HG03108 (cell line): ENCODE measurements around the gene ANKRD63.
A peak's percentile ranks its signal among the peaks of the same experiment; 100 is the strongest.

Source experiments
- ATAC-seq: cut with Tn5 transposase; IDR thresholded peaks from one replicate; pipeline ENCODE4 v1.9.1; 2021; ENCODE audit warnings: moderate library complexity; ENCODE audit not compliant: unreplicated experiment

Gene ANKRD63, protein sequence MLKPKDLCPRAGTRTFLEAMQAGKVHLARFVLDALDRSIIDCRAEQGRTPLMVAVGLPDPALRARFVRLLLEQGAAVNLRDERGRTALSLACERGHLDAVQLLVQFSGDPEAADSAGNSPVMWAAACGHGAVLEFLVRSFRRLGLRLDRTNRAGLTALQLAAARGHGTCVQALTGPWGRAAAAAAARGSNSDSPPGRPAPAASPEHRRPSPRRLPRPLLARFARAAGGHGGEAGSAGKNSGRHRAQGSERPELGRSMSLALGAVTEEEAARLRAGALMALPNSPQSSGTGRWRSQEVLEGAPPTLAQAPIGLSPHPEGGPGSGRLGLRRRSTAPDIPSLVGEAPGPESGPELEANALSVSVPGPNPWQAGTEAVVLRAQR

DNA sequence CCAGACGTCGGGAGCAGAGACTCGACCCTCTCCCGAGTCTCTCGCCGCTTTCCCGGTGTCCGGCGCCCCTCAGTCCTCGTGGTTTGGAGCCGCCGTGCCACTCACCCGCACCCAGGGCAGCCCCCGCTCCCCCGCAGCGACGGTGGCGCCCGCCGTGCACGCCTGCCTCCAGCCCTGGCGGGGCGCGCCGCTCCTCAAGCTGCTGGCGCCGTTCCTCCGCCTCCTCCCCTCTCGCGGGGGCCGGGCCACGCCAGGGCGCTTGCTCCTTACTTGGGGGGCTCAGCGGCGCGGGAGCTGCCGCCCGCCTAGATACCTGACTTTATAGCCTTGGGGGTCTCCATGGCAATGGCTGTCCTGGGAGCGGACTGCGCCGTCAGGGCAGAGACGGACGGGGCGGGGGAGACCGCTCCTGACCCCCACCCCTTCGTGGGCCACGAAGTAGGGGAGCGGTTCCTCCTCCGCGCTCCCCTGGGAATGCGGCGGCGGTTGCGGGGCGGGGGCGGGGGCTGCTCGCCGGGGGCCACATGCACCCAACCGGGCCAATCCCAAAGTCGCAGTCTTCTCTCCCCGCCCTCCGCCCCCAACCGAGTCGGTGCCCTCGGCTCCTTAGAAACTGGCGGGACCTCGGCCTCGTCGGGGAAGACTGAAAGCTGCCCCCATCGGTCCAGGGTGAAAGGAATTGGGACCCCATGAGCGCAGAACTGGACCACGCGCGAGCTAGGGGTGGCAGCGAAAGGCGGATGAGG is at the start of gene ANKRD63:
Gene ANKRD63 (minus strand): TSS at position 196 of the 746 bp plus-strand sequence. CDS start 478 bp downstream, outside the sequence.
- no peak for ATAC-seq

DNA sequence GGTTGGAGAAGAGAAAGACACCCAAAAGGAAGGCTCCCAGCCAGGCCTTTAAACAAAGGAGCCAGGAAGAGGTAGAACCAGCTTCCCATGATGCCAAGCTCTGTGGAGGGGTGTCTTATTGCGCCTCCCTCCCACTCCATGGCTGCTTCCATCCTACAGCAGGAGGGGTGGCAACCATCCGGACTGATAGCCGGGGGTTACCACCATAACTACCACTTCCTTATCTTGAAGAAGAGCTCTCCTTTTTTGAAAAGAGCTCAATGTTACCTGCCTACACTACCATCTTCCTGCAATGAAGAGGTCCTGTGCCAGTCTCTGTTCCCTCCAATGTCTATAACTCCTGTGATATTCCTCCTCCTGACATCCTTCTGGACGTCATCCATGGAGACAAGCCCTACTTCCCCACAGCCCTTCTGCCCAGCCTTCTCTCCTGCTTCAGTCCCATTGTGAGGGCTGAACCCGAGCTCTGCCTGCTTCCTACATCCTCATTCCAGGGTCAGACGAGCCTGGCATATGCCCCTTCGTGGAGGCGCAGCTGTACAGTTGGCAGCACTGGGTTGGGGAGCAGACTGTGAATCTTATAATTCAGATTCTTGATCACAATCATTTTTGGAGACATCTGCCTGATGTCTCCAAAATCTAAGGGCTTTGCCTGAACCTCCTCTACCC is 49.4 kb upstream of the ANKRD63 start:
- no peak for ATAC-seq

DNA sequence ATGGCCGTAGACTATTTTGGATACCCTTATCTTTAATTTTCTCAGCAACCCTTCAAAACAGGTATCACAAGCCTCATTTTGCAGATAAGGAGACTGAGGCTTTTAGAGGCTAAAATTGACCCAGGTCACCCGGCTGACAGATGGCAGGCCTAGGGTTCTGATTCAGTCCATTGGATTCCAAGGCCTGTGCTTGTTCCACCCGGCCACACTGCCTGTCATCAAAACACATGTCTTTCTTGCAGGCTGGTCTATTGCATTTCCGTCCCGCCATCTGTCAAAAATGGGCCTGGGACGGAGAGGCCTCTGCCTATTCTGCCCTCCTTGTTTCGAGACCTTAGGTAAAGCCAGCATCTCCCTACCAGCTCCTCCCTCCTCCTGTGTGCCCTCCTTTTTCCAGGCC is 48.8 kb upstream of the ANKRD63 start:
- no peak for ATAC-seq

DNA sequence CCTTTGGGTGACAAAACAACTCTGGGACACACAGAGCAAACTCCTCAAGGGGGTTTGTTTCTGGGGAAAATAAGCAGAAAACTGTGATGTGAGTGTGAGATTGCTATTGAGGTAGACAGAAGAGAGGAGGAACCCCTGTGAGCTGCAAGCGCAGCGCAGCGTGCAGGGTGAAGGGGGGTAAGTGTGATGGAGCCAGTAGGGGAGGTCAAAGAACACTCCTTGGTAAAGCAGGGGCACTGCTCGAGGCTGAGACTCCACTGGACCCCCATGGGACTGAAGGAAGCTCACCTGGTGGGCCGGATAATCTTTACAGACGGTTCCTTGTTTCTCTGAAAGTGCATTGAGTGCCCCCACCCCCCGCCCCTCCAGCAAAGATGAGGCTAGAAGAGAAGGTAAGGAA is 48.2 kb upstream of the ANKRD63 start:
- ATAC-seq: no peak

DNA sequence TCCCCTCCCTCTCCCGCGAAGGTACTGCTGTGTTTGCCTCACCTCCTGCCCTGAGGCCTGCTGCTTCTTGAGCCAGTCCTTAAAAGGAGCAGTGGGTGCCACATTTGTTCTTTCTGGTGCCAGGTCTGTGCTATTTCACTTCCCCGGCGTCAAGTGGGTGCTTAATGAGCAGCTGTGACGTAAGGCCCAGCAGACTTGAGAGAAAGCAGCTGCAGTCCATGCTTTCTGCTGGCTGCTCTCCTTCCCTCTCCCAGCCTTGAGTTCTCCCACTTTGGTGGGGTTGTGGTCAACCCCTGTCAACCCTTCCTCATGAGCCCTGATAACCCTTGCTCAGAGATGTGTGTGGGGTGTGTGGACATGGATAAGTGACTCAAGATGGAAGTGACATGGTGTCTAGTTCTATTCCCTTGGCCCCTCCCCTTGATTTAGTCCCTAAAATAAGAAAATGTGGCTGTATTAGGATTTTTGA is 47.5 kb upstream of the ANKRD63 start:
- no peak for ATAC-seq

DNA sequence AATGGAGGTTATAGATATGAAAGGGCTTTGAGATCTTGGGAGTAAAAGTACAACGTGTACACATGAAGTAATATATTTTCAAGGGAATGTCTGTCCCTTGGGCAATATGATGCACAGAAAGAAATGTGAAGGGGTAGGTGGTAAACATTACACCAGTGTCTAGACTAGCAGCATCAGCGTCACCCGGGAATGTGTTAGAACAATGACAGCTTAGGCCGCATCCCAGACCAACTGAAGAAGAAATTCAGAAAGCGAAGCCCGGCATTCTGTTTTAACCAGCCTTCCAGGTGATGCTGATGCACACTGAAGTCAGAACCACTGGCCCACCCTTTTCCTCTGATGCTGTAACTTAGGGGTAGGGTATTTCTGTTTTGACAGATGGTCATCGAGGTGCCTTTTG is 46.9 kb upstream of the ANKRD63 start:
- no peak for ATAC-seq

DNA sequence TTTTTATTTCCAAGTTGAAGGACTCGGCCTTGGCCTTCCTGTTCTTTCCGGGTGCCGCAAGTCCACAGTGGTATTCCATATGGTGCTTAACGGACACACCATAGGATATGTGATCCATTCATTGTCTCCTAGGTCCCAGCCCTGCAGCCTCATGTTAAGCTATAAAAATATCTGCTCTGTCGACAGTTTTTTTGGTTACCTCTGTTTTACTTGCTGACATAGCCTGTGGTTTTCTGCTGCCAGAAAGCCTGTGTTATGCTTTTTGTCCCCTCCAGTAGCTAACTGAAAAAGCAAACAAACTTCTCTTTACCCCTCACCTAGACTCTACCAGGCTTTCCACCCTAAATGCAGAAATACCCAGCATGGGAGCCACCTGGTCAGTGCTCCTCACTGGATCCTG is 45.9 kb upstream of the ANKRD63 start:
- ATAC-seq: no peak

DNA sequence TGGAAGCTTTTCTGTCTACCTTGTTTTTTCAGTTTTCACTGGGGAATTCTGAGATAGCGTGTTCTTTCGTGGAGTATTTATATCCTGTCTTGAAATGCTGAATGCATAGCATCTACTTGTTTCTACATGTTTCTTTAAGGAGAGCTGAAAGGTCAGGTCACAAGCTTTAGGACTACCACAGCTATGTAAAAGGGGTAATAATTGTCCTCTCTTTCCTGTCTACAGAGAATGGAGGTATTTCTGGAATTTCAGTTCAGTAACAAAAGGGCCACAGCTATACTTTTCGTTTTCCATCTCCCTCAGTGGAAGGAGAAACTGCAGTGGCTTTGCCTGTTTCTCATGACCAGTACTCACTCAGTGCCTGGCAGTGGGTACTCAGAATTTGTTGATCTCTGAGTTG is 45.3 kb upstream of the ANKRD63 start:
- no peak for ATAC-seq

DNA sequence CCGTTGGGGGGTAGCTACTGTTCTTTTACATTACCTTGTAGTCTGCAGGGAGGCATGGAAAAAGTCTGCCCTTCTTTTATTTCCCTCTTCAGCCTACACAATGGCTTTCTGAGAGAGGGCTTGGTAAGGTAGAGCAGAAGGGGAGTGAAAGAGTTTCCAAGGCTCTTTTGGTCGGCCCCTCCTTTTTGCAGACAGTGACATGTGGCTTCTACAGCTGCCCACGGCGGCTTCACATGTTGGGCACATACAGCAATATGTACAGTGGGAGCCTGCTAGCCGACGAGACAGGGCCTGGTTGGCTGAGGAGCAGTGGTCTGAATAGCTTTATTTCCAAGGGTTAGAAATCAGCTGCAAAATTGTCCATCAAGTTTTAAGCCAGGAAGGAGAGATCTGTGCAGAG is 44.6 kb upstream of the ANKRD63 start:
- ATAC-seq: no peak

DNA sequence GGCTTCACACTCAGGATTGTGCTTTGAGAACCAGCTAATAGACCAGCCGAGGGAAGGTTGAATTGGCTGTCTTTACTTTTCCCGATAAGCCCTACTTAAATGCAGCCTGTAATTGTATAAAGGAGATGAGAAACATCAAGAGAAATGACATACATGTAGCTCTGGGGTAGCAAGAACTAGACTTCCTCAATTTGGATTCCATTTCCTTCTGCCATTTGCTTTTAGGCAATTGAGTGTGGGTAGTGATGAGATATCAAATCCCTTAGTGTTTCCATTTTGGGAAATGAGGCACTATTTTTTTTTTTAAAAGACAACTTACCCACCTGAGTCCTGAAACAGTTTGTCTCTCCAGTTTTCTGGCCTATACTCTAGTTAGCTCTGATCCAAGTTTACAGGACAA is 42.8 kb upstream of the ANKRD63 start:
- ATAC-seq: no peak

DNA sequence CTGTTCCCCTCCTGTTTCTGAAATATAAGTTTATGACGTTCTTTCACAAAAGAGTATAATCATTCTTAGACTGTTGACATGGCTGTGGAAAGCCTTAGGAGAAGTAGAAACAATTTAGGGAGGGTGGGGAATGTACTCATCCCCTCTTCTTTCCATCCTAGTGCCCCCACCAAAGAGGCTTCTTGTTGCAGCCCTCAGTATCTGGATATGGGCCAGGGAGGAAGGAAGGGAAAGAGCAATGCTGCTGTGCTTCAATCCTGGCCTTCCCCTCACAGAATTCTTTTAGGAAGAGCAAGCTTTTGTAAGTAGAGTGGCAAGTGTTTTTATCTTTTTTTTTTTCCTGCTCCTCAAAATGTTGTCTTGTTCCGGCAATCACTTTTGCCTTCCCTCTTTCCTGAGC is 42.3 kb upstream of the ANKRD63 start:
- ATAC-seq: no peak

DNA sequence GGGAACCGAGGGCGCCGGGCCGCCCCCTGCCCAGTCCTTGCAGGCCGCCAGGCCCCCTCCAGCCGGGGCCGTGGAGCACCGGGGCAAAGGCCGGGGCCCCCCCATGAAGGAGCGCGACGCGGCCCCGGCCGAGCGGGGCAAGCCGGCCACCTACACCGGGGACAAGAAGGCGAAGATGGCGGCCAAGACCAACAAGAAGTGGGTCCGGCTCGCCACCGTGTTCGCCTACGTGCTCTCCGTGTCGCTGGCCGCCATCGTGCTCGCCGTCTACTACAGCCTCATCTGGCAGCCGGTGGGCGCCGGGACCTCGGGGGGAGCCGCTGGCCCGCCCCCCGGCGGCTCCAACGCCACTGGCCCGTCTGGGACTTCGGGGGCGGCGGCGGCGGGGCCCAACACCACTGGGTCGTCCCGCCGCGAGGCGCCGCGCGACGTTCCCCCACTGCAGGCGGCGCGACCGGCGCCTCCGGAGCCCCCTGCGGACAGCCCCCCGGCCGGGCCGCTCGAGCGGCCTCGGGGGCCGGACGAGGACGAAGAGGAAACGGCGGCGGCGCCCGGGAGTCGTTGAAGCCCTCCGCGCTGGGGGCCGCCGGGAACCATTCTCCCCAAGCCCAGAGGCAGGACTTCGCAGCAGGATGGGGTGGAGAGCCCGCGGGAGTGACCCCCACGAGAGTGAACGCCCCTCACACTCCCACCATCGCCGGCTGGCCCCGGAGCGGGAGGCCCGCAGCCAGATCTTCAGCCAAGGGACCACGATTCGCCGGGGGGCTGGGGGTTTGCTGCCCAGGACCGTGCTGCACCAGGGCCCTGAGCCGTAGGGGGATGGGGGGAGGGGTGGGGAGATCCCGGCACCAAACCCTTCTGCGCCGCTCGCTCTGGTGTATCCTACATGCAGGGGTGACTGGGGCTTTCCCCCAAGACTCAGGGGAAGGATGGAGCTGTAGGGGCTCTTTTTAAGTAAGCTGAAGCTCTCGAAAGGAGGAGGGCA is 41.4 kb upstream of the ANKRD63 start:
- ATAC-seq: no peak

DNA sequence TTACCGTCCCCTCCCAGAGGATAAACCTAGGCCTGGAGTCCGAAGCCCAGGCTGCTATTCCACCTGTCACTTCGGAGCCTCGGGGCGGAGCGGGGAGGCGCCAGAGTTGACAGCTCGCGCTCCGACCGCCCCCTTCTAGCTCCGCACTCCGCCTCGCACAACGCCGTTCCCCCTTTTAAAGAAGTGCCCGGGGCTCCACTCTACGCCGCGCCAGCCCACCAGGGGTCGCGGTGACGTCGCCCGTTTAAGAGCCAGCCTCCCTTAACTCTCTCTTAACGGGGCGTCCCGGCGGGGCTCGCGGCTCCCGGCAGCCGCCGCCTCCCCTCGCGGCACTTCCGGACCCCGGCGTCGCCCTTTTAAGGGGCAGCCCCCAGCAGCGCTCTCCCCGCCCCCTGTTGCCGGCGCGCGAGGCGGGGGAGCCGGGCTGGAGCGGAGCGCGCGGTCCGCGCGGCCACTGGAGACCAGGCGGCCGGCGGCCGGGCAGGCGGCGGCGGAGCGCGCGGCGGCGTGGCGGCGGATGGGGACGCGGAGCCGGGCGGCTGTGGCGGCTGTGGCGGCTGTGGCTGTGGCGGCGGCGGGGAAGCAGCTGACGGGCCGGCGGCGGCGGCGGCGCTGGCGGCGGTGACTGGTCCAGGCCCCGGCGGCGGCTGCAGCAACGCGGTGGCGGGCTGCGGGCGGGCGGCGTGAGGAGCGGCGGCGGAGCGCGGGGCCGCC is 40.5 kb upstream of the ANKRD63 start, which contains the start of gene INAFM2:
Gene INAFM2 (plus strand): TSS at position 454 of the 714 bp plus-strand sequence. CDS start 364 bp downstream, outside the sequence.
- peak; percentile 81 for ATAC-seq

DNA sequence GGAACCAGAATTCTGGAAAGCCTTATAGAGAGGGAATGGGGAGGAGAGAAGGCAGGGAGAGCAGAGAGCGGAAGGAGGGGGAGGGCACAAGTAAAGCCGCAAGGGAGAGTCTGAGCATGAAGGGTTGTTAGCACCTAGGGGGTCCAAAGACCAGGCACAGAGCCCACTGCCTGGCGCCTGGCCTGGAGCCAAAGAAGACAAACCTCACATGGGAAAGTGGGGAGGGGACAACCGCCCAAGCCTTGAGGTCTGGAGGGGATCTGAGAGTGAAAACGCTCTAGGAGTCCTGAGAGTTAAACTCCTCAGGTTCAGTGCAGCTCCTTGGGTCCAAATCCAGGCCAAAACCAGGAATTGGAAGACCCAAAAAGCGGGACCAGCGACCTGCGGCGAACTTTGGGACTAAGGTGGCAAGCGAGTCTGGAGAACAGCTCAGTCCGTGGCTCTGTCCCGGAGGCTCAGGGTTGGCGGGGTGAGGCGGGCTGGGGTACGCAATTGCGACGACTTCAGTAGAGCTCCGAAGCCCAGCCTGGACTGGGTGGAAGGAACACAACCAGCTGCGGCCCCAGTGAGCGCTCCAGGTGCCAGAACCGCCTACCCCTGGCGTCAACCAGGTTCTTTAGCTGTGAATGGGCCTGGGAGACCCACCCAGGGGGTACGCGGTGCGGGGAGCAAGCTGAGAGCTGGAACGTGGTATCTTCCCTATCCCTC is 39.8 kb upstream of the ANKRD63 start:
- ATAC-seq: no peak

DNA sequence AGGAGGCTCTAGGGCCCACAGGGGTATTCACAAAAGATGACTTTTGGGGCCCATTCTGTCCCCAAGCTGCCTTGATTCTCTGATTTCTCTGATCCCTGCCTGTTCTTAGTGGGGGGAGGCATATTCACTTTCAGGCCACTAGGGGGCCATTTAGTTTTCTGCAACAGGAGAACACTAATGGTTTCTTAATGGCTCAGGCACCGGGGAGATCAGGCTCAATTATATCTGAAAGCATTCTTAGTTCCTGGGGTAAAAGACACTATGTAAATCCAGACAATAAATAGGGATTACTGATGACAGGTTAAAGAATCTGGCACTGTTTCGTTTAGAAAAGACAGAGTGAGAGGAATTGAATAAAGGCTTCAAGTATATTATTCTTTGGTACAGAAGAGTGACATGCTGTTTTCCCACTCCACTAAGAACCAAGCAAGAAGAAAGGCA is 38.1 kb upstream of the ANKRD63 start:
- no peak for ATAC-seq

DNA sequence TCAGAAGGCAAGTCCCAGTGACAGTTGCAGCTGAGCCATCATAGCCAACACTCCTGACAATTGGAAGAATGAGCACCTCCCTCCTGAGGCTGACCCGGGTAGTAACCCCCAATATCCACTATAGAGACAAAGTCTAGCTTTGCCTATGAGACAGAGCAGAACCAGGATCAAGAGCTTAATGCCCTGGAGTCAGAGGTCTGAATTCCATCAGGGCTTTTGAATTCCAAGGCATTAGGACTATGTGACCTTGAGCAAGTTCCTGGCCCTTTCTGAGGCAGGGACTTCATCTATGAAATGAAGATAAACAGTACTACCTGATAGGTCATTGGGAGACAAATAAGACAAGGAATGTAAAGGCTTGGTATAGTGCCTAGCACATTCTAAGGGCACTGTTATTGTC is 37.5 kb upstream of the ANKRD63 start:
- ATAC-seq: no peak

DNA sequence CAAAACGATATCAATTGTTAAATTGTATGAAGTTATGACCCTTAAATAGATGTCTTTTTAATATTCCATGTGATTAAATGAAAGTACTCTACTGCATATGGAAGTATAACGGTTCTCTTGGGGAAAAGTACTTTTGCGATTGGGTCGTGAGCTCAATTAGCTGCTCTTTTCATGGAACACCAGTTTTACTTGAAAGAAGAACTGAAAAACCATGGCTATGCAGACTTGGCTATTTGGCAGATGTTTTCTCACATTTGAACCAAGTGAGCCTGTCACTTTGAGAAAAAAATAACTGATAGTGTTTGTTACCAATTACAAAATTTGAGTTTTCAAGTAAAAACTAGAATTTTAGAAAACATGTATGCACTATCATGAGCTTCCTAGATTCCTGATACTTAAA is 34.7 kb upstream of the ANKRD63 start:
- no peak for ATAC-seq

DNA sequence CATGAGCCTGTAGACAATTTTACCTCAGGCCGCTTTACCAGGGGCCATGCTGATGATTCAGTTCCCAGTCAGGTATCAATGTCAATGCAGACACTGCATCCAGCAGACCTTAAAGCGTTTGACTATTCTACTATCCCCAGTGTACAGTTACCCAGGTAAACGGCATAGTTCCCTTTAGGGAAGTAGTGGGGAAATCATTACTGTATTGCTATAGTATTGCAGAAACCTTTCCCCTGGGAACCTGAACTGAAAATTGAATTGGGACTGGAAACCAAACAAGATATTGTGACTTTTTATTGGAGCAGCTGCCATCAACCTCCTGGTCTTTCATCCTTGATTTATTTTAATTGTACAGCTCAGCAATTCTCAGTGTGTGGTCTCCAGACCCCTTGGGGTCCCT is 34.1 kb upstream of the ANKRD63 start:
- no peak for ATAC-seq

DNA sequence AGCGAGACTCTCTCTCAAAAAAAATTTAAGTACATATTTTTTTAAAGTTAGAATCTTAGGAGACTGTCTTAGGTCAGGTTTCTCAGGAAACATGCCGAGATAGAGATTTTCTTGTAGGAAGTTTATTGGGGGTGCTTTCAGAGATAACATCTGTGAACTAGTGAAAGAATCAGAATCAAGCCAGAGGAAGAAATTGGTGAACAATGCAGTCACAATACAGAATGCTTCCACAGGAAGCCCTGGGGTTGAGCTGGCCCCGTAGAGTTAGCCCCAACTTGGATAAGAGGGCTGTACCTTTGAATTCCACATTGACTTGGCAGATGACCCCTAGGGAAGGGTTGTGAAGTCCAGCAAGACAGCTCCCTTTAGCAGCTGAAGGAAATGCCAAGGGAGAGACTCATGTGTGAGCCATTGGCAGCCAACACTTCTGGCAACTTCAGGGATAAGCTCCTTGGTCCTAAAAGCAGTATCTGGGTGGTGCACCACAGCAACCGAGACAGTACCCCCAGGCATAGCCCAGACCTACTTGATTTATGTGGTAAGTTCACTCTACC is 31.9 kb upstream of the ANKRD63 start:
- no peak for ATAC-seq
